ENCODE data around the gene BDKRB2.
A peak's percentile ranks its signal among the peaks of the same experiment; 100 is the strongest.

The BDKRB2 gene

DNA sequence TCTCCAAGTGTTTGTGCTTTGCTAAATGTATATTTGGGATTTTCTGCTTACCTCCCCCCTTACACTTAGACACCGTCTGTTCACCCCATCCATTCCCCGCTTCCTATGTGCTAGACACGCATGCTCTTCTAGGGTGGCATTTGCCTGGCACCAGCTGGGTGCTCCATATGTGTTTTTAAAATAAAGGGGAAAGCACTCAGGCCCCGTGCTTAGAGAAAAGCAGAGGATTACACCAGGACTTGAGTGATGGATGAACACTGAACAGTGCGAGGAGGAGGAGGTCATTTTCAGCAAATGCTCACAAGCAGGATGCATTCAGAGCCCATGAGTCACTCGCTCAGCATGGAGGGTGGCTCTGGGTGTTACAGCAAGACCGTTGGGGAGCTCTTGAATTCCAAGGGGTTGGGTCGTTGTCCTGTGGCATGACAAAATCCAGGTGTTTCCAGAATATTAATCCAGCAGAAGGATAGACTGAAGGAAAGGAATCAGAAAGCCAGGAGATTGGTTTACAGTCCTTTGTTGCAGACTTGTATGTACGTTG lies 48.4 kb downstream of the BDKRB2 start:
- no peak for DNase-seq (ENCODE audit: low spot score)

DNA sequence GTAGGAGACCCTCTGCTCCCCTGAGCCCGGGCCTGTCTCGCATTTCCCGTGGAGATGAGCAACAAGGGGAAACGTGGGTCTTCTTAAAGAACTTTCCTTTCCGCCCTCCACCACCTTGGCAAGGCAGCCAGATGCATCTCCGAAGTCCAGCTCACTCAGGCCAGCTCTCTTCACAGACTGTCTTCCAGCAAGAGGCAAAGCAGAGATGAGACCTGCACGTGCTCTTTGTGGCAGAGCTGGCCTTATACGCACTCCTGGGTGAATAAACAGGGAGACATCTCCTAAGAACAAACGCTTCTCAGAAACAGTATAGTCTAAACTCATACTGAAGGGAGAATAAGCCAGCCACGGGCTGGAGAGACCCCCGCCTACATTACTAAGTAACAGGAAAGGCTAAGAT lies 50.0 kb downstream of the BDKRB2 start:
- no peak for DNase-seq (ENCODE audit: low spot score)

DNA sequence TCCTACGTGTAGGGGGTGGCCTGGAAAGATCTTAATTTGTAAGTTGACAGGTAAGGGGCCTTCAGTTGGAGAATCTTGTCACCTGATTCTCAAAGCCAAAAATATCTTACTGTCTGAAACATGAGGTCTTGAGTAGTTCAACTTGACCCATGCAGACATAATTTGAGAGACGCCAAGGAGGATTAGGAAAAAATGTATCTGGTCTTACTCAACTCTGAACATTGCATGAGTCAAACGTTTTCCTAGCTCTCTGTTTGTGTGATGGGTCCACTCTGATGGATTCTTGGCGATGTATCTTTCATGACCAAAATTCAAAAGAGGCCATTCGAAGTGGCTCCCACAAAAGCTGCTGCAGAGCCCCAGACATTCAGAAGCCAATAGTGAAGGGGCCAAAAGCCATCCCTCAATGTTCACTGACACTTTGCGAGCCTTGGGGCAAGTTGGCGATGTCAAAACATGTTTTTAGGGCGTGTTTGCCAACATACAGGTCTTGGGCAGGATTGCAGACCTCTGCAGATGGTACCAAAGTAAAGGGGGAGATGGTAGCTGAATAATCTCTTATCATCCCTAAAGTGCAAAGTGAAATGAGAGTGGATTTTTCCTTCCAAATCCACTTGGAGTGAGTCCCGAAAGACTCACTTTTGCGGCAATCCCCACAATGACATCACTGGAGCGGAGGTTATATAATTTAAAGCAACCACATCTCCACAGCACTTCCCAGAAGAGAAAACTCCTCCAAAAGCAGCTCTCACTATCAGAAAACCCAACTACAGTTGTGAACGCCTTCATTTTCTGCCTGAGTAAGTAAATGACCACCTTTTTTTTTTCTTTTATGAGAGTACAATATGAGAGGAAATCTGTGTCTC lies 51.1 kb downstream of the BDKRB2 start, which contains the start of gene BDKRB1:
TSS of gene BDKRB1 (plus strand) at position 710 of the 866 bp plus-strand sequence. CDS start 7,473 bp downstream, outside the sequence.
- DNase-seq (ENCODE audit: low spot score), result no peak

DNA sequence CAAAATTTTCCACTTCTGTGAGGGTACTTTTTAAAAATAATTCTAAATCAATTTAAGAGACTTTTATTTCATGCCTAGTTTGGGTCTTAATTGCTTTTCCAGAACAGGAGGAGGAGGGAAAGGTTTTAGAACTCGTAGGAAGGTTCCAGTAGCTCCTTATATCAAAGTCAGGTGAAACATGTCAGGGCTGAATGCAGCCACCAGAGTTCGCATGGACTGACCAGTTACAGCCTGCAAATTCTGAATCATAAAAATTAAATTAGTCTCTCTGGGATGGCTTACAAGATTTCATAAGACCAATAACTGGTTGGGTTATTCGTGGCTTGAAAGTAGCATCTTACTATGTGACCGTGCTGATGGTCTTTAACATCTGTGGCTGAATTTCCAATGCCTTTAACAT lies 51.8 kb downstream of the BDKRB2 start:
- DNase-seq (ENCODE audit: low spot score), result no peak

DNA sequence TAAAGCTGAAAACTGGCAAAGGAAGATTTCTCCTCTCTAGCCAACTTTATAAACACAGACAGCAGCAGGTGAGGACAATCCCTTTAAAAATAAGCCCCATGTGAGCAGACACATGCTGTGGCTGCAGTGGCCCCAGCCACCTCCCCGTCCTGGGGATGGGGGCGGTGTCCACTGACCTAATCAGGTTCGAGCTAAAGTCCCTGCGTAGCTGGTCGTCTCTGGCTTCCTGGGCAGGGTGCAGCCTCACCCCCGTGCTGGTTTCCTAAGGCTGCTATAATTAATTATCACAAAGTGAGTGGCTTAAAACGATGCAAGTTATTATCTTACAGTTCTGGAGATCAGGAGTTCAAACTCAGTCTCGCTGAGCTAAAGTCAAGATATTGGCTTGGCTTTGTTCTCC lies 52.4 kb downstream of the BDKRB2 start:
- no peak for DNase-seq (ENCODE audit: low spot score)

DNA sequence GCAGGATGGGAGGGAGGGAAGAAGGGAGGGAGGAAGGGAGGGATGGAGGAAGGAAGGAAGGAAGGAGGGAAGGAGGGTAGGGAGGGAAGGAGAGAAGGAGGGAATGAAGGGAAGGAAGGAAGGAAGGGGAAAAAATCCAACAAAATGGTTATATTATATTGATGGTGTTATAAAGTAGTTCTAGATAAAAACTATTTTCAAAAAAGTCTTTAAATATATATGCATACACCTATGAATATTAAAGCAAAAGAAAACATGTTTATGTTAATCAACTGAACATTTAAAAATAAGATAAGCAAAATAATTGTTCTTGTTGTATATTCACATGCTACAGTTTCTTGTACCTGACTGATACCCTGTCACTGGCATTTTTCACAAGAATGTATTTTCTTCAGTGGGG lies 53.3 kb downstream of the BDKRB2 start:
- no peak for DNase-seq (ENCODE audit: low spot score)

DNA sequence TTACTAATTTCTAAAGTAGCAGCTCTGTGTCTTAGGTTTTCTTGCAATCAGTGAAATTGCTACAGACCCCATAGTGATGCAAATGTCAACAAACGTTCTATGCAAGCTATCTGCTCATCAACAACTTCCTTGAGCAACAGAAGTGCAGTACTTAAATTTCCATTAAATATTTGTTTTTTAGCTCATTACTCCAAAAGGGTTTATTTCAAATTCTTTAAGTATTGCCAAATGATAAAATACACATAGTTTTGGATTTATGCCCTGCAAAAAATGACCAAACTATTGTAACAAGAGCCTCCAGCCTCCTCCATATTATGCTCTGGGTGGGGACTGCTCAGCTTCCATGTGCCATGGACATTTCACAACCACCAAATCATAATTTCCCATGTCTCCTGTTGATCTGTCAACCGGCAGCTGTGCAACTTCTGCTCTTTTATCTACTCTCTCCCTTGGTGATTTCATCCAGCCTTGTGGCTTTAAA lies 55.7 kb downstream of the BDKRB2 start:
- no peak for DNase-seq (ENCODE audit: low spot score)

DNA sequence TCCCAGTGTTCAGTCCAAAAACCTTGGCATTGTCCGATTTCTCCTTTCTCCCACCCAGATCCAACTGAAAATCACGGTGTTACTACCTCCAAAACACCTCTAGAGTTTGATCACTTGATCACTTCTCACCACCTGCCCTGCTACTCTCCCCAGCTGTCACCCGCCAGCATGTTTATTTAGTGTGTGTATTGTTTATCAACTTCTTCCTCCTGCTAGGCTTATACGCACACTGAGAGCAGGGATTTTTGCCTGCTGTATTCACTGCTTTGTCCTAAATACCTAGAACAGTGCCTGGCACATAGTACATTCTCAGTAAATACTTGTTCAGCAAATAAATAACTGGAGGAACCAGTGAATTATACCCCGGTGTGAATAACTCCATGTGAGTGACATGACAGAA lies 56.4 kb downstream of the BDKRB2 start:
- no peak for DNase-seq (ENCODE audit: low spot score)

DNA sequence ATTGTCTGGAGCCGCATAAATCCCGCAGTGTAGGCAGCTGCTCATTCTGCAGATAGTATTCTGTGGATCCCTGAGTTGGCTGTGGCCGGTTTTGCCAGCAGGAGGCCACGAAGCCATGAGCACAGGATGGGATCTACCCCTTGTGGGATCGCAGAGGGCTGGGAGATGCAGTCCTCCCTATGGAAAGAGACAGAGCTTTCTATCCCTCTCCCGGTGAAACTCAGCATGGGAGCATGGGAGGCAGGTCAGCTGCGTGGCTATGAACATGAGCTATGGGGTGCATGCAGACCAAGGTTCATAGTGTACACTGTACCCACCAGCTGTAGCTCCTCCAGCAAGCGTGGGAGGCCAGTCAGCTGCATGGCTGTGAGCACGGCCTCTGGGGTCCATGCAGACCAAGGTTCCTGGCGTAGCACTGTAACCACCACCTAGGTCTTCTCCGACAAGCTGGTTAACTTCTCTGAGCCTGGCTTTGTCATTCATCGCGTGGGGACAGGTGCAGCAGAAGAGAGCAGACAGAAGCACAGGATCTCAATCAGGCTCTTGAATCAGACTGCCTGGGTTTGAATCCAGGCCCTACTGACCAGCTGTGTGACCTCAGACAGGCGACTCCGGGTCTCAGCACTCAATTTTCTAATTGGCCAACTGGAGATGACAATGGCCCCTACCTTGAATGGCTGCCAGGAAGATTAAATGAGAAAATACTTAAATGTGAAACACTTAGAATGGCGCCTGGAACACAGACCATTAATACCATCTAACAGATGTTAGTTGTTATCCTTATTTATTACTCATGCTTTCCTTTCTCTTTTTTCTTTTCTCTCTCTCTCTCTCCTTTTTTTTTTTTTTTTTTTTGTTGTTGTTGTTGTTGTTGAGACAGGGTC lies 57.4 kb downstream of the BDKRB2 start:
- DNase-seq (ENCODE audit: low spot score), result peak; percentile 25

DNA sequence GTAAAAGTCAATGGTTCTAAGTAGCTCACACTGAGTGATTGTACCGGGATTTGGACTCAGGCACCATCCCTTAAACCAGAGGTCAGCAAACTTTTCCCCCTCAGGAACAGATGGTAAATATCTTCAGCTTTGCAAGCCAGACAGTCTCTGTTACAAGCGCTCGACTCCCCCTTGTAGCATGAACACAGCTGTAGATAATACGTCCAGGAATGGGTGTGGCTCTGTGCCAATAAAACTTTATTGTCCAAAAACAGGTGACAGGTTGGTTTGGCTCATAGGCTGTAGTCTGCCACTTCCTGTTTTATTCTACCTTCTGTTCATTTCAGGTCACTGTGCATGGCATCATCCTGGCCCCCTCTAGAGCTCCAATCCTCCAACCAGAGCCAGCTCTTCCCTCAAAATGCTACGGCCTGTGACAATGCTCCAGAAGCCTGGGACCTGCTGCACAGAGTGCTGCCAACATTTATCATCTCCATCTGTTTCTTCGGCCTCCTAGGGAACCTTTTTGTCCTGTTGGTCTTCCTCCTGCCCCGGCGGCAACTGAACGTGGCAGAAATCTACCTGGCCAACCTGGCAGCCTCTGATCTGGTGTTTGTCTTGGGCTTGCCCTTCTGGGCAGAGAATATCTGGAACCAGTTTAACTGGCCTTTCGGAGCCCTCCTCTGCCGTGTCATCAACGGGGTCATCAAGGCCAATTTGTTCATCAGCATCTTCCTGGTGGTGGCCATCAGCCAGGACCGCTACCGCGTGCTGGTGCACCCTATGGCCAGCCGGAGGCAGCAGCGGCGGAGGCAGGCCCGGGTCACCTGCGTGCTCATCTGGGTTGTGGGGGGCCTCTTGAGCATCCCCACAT lies 58.9 kb downstream of the BDKRB2 start:
- no peak for DNase-seq (ENCODE audit: low spot score)

DNA sequence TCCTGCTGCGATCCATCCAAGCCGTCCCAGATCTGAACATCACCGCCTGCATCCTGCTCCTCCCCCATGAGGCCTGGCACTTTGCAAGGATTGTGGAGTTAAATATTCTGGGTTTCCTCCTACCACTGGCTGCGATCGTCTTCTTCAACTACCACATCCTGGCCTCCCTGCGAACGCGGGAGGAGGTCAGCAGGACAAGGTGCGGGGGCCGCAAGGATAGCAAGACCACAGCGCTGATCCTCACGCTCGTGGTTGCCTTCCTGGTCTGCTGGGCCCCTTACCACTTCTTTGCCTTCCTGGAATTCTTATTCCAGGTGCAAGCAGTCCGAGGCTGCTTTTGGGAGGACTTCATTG lies 59.5 kb downstream of the BDKRB2 start:
- no peak for DNase-seq (ENCODE audit: low spot score)

DNA sequence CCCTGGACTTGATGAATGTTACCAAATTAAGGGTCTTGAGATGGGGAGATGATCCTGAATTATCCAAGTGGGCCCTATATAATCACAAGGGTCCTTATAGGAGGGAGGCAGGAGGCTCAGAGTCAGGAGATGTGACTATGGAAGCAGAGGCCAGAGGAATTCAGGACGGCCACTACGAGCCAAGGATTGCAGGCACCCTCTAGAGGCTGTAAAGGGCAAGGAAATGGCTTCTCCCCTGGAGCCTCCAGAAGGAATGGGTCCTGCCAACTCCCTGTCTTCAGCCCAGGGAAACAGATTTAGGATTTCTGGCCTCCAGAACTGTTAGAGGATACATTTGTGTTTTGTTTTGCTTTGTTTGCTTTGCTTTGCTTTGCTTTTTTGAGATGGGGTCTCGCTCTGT lies 60.2 kb downstream of the BDKRB2 start:
- peak; percentile 43 for DNase-seq (ENCODE audit: low spot score)

DNA sequence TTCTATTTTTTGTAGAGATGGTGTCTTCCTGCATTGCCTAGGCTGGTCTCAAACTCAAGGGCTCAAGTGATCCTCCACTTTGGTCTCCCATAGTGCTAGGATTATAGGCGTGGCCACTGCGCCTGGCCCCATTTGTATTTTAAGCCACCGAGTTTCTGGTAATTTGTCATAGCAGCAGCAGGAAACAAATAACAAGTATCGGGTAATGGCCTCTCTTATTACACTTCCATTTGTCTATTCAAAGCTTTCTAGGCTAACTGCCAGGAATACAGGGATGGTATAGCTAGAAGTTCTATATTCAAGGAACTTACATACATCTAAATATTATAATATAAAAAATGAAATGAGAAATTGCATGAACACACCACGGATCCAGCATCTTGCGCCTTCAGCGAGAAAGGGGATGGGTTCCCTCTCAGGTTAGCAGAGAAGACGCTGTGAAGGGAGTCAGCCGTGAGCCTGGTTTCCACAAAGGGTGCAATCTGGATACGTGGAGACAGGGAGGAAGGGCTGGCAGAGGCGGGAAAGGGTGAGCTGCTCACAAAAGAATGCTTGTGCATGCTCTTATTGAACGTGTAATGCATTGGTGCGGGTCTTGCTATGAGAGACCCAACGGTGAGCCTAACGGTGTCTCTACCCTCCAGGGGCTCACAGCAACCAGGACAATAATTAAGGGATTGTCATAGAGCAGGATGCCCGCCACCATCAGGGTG lies 60.9 kb downstream of the BDKRB2 start:
- DNase-seq (ENCODE audit: low spot score), result no peak

DNA sequence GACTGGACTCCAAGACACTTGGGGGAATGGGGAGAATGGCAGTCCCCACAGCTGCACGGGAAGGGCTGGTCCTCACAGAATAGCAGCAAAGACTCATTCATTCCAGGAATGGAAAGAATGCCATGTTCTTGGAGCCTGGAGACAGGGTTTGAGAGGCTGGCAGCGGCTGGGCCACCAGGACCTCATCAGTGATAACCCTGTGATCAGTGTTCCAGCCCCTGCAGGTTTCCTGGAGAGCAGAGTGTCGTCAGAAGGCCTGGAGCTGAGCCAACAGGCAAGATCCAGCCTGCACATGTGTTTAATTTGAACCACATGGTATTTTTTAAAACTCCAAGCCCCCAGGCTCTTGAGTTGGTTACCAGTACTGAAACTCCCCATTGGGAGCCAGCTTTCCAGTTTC lies 62.7 kb downstream of the BDKRB2 start:
- no peak for DNase-seq (ENCODE audit: low spot score)

DNA sequence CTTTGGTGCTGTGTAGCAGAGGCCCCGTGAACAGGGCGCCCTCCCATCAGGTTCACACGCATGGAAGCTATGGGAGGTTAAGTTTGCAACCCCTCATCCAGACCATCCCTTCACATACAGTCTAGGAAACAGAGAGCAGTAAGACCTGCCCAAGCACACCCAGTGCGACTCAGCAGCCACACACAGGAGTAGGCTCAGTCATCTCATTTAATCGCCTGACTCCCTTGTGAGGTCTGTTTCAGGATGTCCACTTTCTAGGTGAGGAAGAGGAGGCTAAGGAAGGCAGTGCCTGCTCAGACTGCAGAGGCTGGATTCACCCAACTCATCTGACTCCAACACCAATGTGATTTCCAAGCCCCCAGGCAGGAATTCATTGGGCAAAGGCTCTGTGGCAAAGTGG lies 63.3 kb downstream of the BDKRB2 start:
- no peak for DNase-seq (ENCODE audit: low spot score)

DNA sequence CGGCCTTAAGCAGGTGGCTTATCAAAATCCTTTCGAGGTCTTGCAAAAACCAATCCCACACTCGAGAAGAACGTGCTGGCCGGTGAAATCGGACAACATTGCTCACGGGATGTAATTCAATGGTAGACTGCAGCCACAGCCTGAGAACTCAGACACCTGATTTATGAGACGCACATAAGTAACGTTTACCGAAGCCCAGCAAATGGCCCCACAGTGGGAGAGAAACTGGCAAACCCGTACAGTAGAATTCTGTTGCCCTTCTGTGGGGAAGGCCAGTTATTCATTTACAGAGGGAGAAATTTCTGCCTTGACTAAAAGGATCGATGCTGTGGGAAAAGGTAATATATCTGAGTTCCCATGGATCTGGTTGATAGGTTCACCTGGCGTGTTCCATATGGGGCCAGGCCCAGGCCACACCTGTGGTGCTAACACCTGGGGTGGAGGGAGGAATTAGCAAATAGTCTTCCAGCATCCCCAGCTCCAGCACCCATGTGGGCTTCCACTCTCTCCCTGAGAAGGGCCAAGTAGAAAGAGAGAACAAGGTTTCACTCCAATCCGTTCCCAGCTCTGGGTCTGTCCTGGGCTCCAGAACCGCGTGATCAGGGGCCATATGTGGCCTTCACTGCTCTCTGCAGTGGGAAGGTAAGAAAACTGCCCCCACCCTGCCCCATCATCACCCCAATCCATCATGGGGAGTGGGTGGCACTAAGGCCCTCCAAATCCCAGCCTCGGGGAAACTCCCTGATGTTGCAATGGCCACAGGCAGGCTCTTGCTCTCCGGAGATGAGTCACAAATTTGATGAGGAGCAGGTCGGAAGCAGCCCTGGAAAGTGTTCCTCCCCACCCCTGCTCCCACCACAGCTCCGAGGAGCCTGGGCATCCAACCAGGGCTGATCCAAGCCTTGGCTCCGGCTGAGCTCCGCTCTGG lies 64.1 kb downstream of the BDKRB2 start:
- DNase-seq (ENCODE audit: low spot score), result peak; percentile 27

DNA sequence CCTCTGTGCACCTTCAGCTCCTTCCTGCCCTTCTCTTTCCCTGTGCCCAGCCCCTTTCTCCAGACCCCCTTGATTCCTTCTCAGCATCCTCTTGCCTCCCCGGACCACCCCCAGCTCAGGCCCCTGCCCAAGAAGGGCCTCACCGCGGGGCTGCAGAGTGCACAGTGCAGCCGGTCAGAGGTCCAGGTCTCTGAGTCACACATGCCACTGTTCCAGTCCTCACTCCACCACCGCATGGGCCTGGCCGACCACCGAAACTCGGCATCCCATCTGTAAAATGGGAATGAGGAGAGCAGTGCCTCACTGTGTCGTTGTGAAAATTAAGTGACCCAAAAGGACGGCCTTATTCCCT lies 64.7 kb downstream of the BDKRB2 start:
- no peak for DNase-seq (ENCODE audit: low spot score)

DNA sequence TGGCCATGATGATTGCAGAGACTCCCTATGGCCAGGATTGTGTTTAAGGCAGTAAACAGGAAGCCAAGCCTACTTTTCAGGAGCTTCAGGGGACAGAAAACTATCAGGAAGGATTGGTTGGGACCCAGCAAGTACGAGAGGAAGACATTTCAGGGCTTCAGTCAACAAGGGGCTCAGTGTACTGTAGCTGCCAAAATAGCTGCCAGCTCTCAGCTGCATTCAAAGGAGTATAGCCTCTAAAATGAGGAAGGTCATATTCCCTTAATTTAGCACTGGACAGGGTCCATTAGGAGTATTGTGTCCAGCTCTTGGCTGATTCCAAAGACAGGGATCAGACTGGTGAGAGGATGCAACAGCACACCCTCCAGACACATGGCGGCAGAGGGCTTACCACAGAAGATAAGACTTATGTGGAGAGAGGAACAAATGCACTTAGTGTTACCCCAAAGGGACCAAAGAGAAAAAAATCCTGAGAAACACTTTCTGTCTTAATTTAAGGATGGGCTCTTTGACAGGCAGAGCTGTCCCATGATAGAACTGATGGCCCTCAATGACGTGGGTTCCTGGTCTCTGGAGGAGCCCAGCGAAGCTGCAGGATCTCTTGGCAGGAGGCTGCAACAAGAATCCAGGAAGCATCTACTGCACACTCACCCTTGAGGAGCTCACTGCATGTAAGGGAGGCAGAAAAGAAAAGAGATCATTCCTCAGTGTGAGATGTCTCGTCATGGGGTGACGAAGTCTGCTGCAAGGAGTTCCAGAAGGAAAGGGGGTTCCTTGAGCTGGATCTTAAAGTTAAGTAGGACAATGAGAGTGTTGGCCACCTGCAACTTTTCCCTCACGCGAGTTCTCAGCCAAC lies 66.2 kb downstream of the BDKRB2 start:
- DNase-seq (ENCODE audit: low spot score), result no peak

DNA sequence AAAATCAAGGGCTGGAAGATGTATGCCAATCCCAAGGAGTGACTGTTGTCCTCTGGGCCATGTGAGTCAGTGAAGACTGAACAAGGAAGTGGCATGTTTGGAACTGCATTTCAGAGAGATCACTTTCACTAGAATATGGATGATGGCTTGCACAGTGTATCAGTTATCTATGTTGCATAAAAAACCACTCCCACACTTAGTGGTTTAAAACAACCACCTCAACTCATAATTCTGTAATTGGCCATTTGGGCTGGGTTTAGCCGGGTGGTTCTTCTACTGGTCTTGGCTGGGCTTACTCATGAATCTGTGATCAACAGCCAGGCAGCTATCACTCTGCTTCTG lies 66.8 kb downstream of the BDKRB2 start:
- DNase-seq (ENCODE audit: low spot score), result no peak
